Measurements from ENCODE around the gene TEX55. TPM values are rescaled to one million over a fixed set of nuclear protein-coding genes. Genes with fewer than 3 reads are reported as not detected.
"Not testable (repeated sequence)": the region's sequence is repeated elsewhere in the genome, so short reads cannot be mapped to it uniquely, and the experiment has no call there.

TEX55 gene
- total RNA-seq, 4 donors from 2014 or later, result not detected

- TF ChIP-seq POLR2AphosphoS5 (IDR thresholded peaks at IDR 0.05) (no peak), CTCF (IDR thresholded peaks at IDR 0.05) (no peak), POLR2A (IDR thresholded peaks at IDR 0.05) (no peak), EP300 (IDR thresholded peaks at IDR 0.05) (no peak)
- H3K27me3 ChIP-seq, result no peaks in the 10 kb centered on the region
- no peak overlapping the region for H3K27ac ChIP-seq
- WGBS, result 68% methylated on average over 2 of the region's 2 CpGs
- no peaks in the 10 kb centered on the region for H3K4me1 ChIP-seq
- DNase-seq (ENCODE audit: low spot score in 2 of 2), result no peak
- H3K36me3 ChIP-seq, result no peaks in the 10 kb centered on the region
- H3K9me3 ChIP-seq, result no peaks in the 10 kb centered on the region
- H3K4me3 ChIP-seq, result no peak overlapping the region
Measured at GRCh38 chr3:119120480-119120879, 25.5 kb upstream of the TEX55 start.

GRCh38 chr3:119122350-119122749, 23.6 kb upstream of the TEX55 start:
- DNase-seq (ENCODE audit: low spot score in 2 of 2), result no peak
- Histone ChIP-seq H3K27me3 (no peaks in the 10 kb centered on the region), H3K4me1 (no peaks in the 10 kb centered on the region), H3K9me3 (no peaks in the 10 kb centered on the region), H3K4me3 (no peak overlapping the region), H3K36me3 (no peaks in the 10 kb centered on the region), H3K27ac (no peak overlapping the region)
- no peak for TF ChIP-seq EP300 (IDR thresholded peaks at IDR 0.05)
- TF ChIP-seq POLR2AphosphoS5 (IDR thresholded peaks at IDR 0.05), result no peak
- no peak for TF ChIP-seq POLR2A (IDR thresholded peaks at IDR 0.05)
- TF ChIP-seq CTCF (IDR thresholded peaks at IDR 0.05), result no peak
- WGBS, result 60% methylated on average over 3 of the region's 3 CpGs

- no peak overlapping the region for H3K4me3 ChIP-seq
- TF ChIP-seq POLR2A (IDR thresholded peaks at IDR 0.05), result no peak
- TF ChIP-seq POLR2AphosphoS5 (IDR thresholded peaks at IDR 0.05), result no peak
- TF ChIP-seq EP300 (IDR thresholded peaks at IDR 0.05), result no peak
- no peak for TF ChIP-seq CTCF (IDR thresholded peaks at IDR 0.05)
- 85% methylated on average over 10 of the region's 10 CpGs for WGBS
- no peaks in the 10 kb centered on the region for H3K27me3 ChIP-seq
- no peak for DNase-seq (ENCODE audit: low spot score in 2 of 2)
- H3K9me3 ChIP-seq, result no peaks in the 10 kb centered on the region
- H3K27ac ChIP-seq, result no peak overlapping the region
- H3K4me1 ChIP-seq, result no peaks in the 10 kb centered on the region
- no peaks in the 10 kb centered on the region for H3K36me3 ChIP-seq
Measured at GRCh38 chr3:119125342-119125741, 20.6 kb upstream of the TEX55 start.

- no peak overlapping the region for H3K27ac ChIP-seq
- no peaks in the 10 kb centered on the region for H3K4me1 ChIP-seq
- 55% methylated on average over 4 of the region's 17 CpGs for WGBS
- TF ChIP-seq EP300 (IDR thresholded peaks at IDR 0.05) (no peak), POLR2AphosphoS5 (IDR thresholded peaks at IDR 0.05) (no peak), POLR2A (IDR thresholded peaks at IDR 0.05) (no peak), CTCF (IDR thresholded peaks at IDR 0.05) (no peak)
- no peaks in the 10 kb centered on the region for H3K36me3 ChIP-seq
- no peaks in the 10 kb centered on the region for H3K27me3 ChIP-seq
- DNase-seq (ENCODE audit: low spot score in 2 of 2), result no peak
- no peaks in the 10 kb centered on the region for H3K9me3 ChIP-seq
- H3K4me3 ChIP-seq, result no peak overlapping the region
Measured at GRCh38 chr3:119125742-119126504, 20.0 kb upstream of the TEX55 start.

GRCh38 chr3:119130291-119130690, 15.7 kb upstream of the TEX55 start:
- not testable (repeated sequence) for H3K4me3 ChIP-seq; H3K36me3 ChIP-seq; DNase-seq (ENCODE audit: low spot score in 2 of 2); H3K27ac ChIP-seq; H3K9me3 ChIP-seq; H3K27me3 ChIP-seq; H3K4me1 ChIP-seq
- 37% methylated on average over 7 of the region's 7 CpGs for WGBS

- H3K27ac ChIP-seq; H3K36me3 ChIP-seq; DNase-seq (ENCODE audit: low spot score in 2 of 2); H3K27me3 ChIP-seq; H3K4me1 ChIP-seq; H3K9me3 ChIP-seq; H3K4me3 ChIP-seq: not testable (repeated sequence)
- WGBS, result 97% methylated on average over 4 of the region's 4 CpGs
Measured at GRCh38 chr3:119132291-119132690, 13.7 kb upstream of the TEX55 start.

GRCh38 chr3:119139360-119139759, 6.6 kb upstream of the TEX55 start:
- H3K27me3 ChIP-seq; H3K4me1 ChIP-seq; DNase-seq (ENCODE audit: low spot score in 2 of 2); H3K36me3 ChIP-seq; H3K4me3 ChIP-seq; H3K9me3 ChIP-seq; H3K27ac ChIP-seq: not testable (repeated sequence)
- 78% methylated on average over 4 of the region's 4 CpGs for WGBS
